ENCODE data around the gene TEKT2.

TEKT2 gene

GRCh38 chr1:36097693-36098585, 14.0 kb downstream of the TEKT2 start:
- DNase-seq, result no peak
- in situ Hi-C loops (cut with HindIII; ENCODE audit: low pct_ligation_motif_present, low pct_unique_long_range_greater_than_20kb, low sequenced_read_pairs), result no loop called here

DNA sequence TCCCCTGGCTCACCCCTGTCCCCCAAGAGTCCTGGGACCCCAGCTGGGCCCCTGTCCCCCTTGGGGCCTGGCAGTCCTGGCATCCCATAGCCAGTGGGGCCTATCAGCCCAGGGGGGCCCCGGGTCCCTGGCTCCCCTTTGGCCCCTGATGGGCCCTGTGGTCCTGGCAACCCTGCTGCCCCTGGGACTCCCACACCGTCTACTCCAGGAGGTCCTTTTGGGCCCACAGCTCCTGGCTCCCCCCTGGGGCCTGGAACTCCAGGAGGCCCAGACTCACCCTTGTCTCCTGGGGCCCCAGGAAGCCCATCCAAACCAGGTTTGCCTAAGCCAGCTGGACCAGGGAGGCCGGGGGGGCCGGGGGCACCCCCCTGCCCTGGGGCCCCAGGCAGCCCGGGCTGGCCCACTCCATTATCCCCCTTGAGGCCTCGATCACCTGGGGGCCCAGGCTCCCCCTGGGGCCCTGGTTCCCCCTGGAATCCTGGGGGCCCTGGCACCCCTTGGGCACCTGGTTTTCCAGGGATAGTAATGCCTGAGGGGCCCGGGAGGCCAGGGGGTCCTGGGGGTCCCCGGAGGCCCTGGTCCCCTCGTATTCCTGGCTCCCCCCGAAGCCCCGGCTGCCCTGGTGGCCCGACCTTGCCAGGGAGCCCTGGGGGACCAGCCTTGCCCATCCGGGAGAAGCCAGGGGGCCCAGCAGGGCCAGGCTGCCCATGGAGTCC, 14.9 kb downstream of the TEKT2 start:
- in situ Hi-C loops (cut with HindIII; ENCODE audit: low pct_ligation_motif_present, low pct_unique_long_range_greater_than_20kb, low sequenced_read_pairs), result no loop called here
- DNase-seq, result no peak

DNA sequence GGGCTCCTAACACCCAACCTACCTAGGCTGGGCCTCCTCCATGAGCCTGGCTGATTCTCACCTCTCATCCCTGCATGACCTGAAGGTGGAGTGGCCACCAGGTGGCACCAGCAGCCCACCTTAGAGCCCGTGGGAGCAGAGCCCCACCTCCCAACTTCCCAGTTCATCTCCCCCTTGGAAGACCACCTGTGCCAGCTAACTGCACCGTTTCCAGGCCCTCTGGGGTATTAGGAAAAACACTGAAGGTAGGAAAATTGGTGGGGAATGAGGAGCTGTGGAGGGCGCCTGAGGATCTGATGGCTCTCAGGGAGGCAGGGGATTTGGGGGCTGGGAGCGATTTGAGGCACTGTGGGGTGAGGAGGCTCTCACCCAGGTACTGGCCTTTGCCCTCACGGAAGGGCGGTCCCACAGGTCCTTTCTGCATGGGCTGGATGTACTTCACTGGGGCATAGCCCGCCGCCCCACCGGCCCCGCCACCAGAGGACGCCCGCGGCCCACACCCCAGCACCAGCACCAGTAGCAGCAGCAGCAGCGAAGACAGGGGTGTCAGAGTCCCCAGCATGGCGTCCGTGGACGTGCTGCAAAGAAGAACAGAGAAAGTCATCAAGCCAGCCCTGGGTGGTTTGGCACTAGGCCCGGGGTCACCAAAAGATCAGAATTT, 15.9 kb downstream of the TEKT2 start:
- in situ Hi-C loops (cut with HindIII; ENCODE audit: low pct_ligation_motif_present, low pct_unique_long_range_greater_than_20kb, low sequenced_read_pairs), result no loop called here
- peak; percentile 70 for DNase-seq

GRCh38 chr1:36100376-36100775, 16.5 kb downstream of the TEKT2 start:
- in situ Hi-C loops (cut with HindIII; ENCODE audit: low pct_ligation_motif_present, low pct_unique_long_range_greater_than_20kb, low sequenced_read_pairs), result no loop called here

GRCh38 chr1:36101546-36101945, 17.7 kb downstream of the TEKT2 start:
- DNase-seq, result no peak

More at GRCh38 chr1:36100376-36100775, 16.5 kb downstream of the TEKT2 start:
- DNase-seq, result no peak

DNA sequence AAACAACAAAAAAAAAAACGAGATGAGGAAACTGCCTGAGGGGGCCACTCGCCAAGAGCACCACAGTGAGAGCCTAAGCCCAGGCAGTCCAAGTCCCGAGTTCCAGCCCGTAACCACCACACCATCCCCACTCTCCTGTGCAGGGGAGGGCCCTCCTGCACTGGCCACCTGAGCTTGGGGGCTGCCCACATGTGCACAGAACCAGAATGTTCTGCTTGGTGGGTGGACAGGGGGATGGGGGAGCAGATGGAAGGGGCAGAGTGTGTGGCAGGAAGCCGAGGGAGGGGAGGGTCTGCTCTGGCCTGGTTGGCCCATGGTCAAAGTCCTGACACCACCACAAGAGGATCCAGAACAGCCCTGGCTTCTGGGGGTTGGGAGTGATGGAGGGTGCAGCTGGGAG, 22.4 kb downstream of the TEKT2 start:
- in situ Hi-C loops (cut with HindIII; ENCODE audit: low pct_ligation_motif_present, low pct_unique_long_range_greater_than_20kb, low sequenced_read_pairs), result no loop called here
- no peak for DNase-seq

More at GRCh38 chr1:36101546-36101945, 17.7 kb downstream of the TEKT2 start:
- in situ Hi-C loops (cut with HindIII; ENCODE audit: low pct_ligation_motif_present, low pct_unique_long_range_greater_than_20kb, low sequenced_read_pairs), result no loop called here

DNA sequence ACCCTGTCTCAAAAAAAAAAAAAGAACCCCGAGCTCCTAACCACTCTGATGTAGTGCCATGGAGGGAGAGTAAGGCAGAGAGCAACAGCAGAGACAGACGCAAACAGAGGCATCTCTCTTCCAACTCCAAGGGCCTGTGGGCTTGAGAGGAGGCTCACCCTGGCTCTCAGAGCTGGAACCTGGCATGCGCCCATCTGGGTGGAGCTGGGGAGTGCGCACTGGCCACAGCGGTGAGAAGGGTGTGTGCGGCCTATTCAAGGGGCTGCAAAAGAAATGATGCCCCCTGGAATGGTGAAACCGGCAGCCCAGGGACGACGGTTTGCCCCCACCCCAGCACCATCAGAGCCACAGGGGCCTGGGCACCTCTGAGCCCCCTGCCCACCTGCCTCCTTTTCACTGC, 23.5 kb downstream of the TEKT2 start:
- in situ Hi-C loops (cut with HindIII; ENCODE audit: low pct_ligation_motif_present, low pct_unique_long_range_greater_than_20kb, low sequenced_read_pairs), result no loop called here
- DNase-seq, result no peak

DNA sequence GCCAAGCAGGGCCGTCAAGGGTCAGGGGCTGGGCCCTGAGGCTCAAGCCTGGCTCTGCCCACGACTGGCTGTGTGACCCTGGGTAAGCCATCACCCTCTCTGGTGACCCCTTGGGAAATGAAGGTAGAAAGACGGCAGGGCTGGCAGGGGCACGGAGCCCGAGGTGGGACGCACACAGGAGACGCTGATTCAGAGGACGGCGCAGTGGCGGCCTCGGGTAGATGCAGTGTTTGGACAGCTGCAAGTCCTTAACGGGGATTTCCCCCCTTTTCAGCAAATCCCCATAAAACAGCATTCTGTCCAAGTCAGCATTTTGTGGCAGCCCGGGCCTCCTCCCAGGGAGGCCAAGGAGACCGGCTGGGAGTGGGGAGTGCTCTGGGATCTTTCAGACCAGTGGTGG, 24.4 kb downstream of the TEKT2 start:
- in situ Hi-C loops (cut with HindIII; ENCODE audit: low pct_ligation_motif_present, low pct_unique_long_range_greater_than_20kb, low sequenced_read_pairs), result no loop called here
- no peak for DNase-seq

- peak; percentile 58 for DNase-seq
- in situ Hi-C loops (cut with HindIII; ENCODE audit: low pct_ligation_motif_present, low pct_unique_long_range_greater_than_20kb, low sequenced_read_pairs), result no loop called here
These were observed 25.3 kb downstream of the TEKT2 start for GRCh38 chr1:36109041-36109679.

GRCh38 chr1:36111151-36111550, 27.3 kb downstream of the TEKT2 start:
- DNase-seq, result no peak
- in situ Hi-C loops (cut with HindIII; ENCODE audit: low pct_ligation_motif_present, low pct_unique_long_range_greater_than_20kb, low sequenced_read_pairs), result no loop called here

DNA sequence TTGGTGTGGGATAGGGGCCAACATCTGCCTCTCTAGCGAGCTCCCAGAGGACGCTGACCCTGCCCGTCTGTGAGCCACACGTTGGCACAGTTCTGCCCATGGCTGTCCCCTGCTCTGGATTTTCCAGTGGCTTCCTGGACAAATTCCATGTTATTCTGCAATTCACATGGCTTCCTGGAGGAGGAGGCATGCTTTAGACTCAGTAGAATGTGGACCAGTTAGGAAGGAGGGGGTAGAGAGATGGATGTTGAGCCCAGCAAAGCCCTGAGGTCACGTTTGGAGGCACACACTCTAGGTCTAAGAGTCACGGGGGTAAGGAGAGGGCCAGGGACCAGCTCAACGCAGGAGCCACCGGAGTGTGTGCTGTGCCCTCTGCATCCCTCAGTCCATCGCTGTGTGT, 28.9 kb downstream of the TEKT2 start:
- DNase-seq, result no peak
- in situ Hi-C loops (cut with HindIII; ENCODE audit: low pct_ligation_motif_present, low pct_unique_long_range_greater_than_20kb, low sequenced_read_pairs), result no loop called here

- in situ Hi-C loops (cut with HindIII; ENCODE audit: low pct_ligation_motif_present, low pct_unique_long_range_greater_than_20kb, low sequenced_read_pairs), result no loop called here
- DNase-seq, result no peak
These were observed 30.5 kb downstream of the TEKT2 start for GRCh38 chr1:36114371-36114770.

DNA sequence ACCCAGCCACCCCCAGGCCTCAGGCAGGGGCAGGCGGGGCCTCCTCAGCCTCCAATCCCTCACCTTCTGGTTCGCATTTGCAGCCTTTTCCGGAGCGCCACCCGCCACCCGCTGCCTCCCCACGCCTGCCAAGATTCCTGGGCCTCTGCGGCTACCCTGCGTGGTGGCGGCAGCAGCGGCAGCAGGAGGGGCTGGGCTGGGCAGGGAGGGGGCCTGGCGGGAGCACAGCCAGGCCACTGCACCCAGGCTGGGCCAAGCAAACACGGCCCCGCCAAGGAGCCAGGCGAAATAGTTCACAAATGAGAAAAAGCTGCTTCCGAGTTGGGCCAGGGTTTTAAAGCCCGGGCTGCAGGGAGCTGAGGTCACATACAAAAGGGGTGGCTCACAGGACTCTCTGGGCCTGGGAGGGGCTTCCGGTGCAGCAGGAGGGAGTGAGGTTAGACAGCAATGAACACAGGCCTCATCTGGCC, 31.3 kb downstream of the TEKT2 start:
- in situ Hi-C loops (cut with HindIII; ENCODE audit: low pct_ligation_motif_present, low pct_unique_long_range_greater_than_20kb, low sequenced_read_pairs), result no loop called here
- DNase-seq, result no peak

GRCh38 chr1:36115931-36116330, 32.0 kb downstream of the TEKT2 start:
- DNase-seq, result no peak
- in situ Hi-C loops (cut with HindIII; ENCODE audit: low pct_ligation_motif_present, low pct_unique_long_range_greater_than_20kb, low sequenced_read_pairs), result no loop called here

DNA sequence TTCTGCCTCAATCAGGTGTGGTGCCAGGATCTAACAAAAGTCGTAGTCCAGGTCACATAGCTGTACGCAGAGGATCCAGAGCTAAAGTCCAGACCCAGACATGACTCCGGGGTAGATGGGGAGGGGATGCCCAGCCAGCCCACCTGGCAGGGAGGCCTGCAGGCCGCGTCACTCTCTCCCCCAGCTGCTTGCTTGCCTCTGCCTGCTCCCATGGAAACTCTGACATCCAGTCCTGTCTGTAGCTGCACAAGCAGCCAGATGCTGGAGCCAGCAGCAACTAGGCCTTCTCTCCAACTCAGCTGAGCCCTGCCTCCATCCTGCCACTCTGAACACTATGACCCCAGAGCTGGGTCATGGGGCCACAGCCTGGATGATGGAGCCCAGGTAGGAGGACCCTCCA, 33.0 kb downstream of the TEKT2 start:
- in situ Hi-C loops (cut with HindIII; ENCODE audit: low pct_ligation_motif_present, low pct_unique_long_range_greater_than_20kb, low sequenced_read_pairs), result no loop called here
- no peak for DNase-seq

- in situ Hi-C loops (cut with HindIII; ENCODE audit: low pct_ligation_motif_present, low pct_unique_long_range_greater_than_20kb, low sequenced_read_pairs), result no loop called here
- no peak for DNase-seq
These were observed 34.7 kb downstream of the TEKT2 start for GRCh38 chr1:36118447-36119204.

GRCh38 chr1:36119456-36119855, 35.6 kb downstream of the TEKT2 start:
- in situ Hi-C loops (cut with HindIII; ENCODE audit: low pct_ligation_motif_present, low pct_unique_long_range_greater_than_20kb, low sequenced_read_pairs), result no loop called here

More at GRCh38 chr1:36119456-36119855, 35.6 kb downstream of the TEKT2 start:
- DNase-seq, result no peak
